CD4-positive, alpha-beta T cell treated with Interleukin-1 beta for 1 hour (primary cell): ENCODE results near the gene GPX1.

Experiments used
- DNase-seq, 2 donors: peaks; one replicate each; pipeline ENCODE4 v3.0.0-alpha.2; 2020 to 2022

Gene GPX1

GRCh38 chr3:49311283-49311682, 46.9 kb downstream of the GPX1 start:
- DNase-seq = no peak

- no peak for DNase-seq
These were observed 47.5 kb downstream of the GPX1 start for GRCh38 chr3:49310677-49311076.
